Breast epithelium (tissue), 4 donors: ENCODE results near the gene AOPEP. TPM values are rescaled to one million over a fixed set of nuclear protein-coding genes. Genes with fewer than 3 reads are reported as not detected.

Source experiments
- DNase-seq, 2 donors: peaks; one replicate each; pipeline ENCODE4 v3.0.0-alpha.2; 2019; ENCODE audit warnings: low spot score in 2 of 2
- H3K27ac ChIP-seq, 2 donors: fragments of 200-600 bp; sonication (generic) in 1 of 2; one replicate each; pipeline ENCODE4 v1.5.1; 2016 to 2019; ENCODE audit warnings: mild to moderate bottlenecking in 1 of 2
- H3K27me3 ChIP-seq, 2 donors: fragments of 200-600 bp; sonication (generic) in 1 of 2; one replicate each; pipeline versions ENCODE4 v1.5.1 to v1.6.0; 2017 to 2019; ENCODE audit warnings: control low read depth in 1 of 2, mild to moderate bottlenecking in 1 of 2
- H3K36me3 ChIP-seq: fragments of 200-600 bp; one replicate; pipeline ENCODE4 v1.5.1; 2019
- H3K4me1 ChIP-seq, 2 donors: fragments of 200-600 bp; sonication (generic); one replicate each; pipeline ENCODE4 v1.5.1; 2016 to 2019; ENCODE audit warnings: control low read depth in 1 of 2
- H3K4me3 ChIP-seq, 3 donors: fragments of 200-600 bp; sonication (generic); 1 replicate in 2 of 3; 2 replicates in 1 of 3; pipeline ENCODE4 v1.5.1; 2016 to 2019; ENCODE audit warnings: mild to moderate bottlenecking in 3 of 3, moderate library complexity in 2 of 3
- H3K9me3 ChIP-seq, 2 donors: fragments of 200-600 bp; sonication (generic) in 1 of 2; one replicate each; pipeline ENCODE4 v1.5.1; 2016 to 2019; ENCODE audit warnings: control low read depth in 1 of 2
- CTCF ChIP-seq, 3 donors: fragments of 450-650 bp; IDR thresholded peaks; one replicate each; pipeline ENCODE4 v1.5.1; 2016 to 2017; ENCODE audit warnings: antibody characterized with exemption in 3 of 3, mild to moderate bottlenecking in 3 of 3, moderate library complexity in 3 of 3
- POLR2A ChIP-seq: fragments of 450-650 bp; IDR thresholded peaks from one replicate; pipeline ENCODE4 v1.6.1; 2016; ENCODE audit warnings: antibody characterized with exemption, mild to moderate bottlenecking, moderate library complexity
- POLR2AphosphoS5 ChIP-seq, 3 donors: sonication (generic); formaldehyde crosslinking; IDR thresholded peaks; one replicate each; pipeline ENCODE4 v1.6.1; 2017; ENCODE audit warnings: antibody characterized with exemption in 3 of 3
- intact Hi-C: fragments of 100-400 bp; cut with DNase I; formaldehyde crosslinking; loops from one replicate; pipeline ENCODE4 v1.15.1; 2023; ENCODE audit warnings: low total_unique reads
- total RNA-seq, 3 donors: library from RNA; depleted of rRNA; stranded (reverse); fragments of >200 nt; gene quantifications; one replicate each; pipeline ENCODE4 v1.1.0, GENCODE V29; 2016

Gene AOPEP
- total RNA-seq, 3 donors from 2014 or later, result 15.5 to 94.1 (median 87.5) TPM

GRCh38 chr9:94879230-94879629 lies 152.7 kb downstream of the AOPEP start:
- Histone ChIP-seq H3K9me3 (no peaks in the 10 kb centered on the region), H3K27me3 (no peaks in the 10 kb centered on the region), H3K36me3 (no peaks in the 10 kb centered on the region), H3K4me1 (no peaks in the 10 kb centered on the region), H3K27ac (no peak overlapping the region), H3K4me3 (no peak overlapping the region)
- DNase-seq, result no peak
- intact Hi-C loops, result no loop called here
- TF ChIP-seq POLR2AphosphoS5 (IDR thresholded peaks at IDR 0.05), result no peak
- no peak for TF ChIP-seq CTCF (IDR thresholded peaks at IDR 0.05)
- TF ChIP-seq POLR2A, result no peak

GRCh38 chr9:94881023-94881422 lies 154.5 kb downstream of the AOPEP start:
- no peak for TF ChIP-seq POLR2A
- TF ChIP-seq POLR2AphosphoS5 (IDR thresholded peaks at IDR 0.05), result no peak
- no peak for TF ChIP-seq CTCF (IDR thresholded peaks at IDR 0.05)
- Histone ChIP-seq H3K9me3 (no peaks in the 10 kb centered on the region), H3K4me3 (no peak overlapping the region), H3K27me3 (no peaks in the 10 kb centered on the region), H3K36me3 (no peaks in the 10 kb centered on the region), H3K4me1 (peaks cover 0 to 7% of the 10 kb centered on the region in 2 donors), H3K27ac (no peak overlapping the region)
- DNase-seq, result no peak
- intact Hi-C loops, result no loop called here

- H3K4me1 ChIP-seq, result peaks cover 0 to 8% of the 10 kb centered on the region in 2 donors
- H3K4me3 ChIP-seq, result no peak overlapping the region
- TF ChIP-seq POLR2AphosphoS5 (IDR thresholded peaks at IDR 0.05) (no peak), POLR2A (no peak), CTCF (IDR thresholded peaks at IDR 0.05) (no peak)
- H3K9me3 ChIP-seq, result no peaks in the 10 kb centered on the region
- no peaks in the 10 kb centered on the region for H3K36me3 ChIP-seq
- no peak overlapping the region for H3K27ac ChIP-seq
- DNase-seq, result no peak
- no peaks in the 10 kb centered on the region for H3K27me3 ChIP-seq
- intact Hi-C loops, result no loop called here
These were observed 155.0 kb downstream of the AOPEP start for GRCh38 chr9:94881454-94881853.

DNA sequence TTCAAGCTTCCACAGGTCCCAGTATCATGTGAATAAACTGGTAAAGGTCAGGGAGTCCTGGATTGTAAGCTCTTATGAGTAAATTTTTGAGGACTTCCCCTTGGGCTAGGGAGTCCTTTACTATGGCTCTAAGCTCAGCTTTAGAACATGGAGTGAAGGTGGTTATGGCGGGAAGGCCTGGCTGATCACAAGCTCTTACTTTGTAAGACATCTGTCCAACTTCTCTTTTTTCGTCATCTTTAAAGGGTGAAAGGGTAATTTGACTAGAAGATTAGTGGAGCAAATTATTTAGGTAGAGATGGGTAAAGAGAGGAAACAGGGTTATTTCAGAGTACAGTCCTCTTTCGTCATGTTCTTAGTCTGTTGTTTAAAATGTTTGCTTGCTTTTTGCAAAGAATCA lies 155.4 kb downstream of the AOPEP start:
- Histone ChIP-seq H3K4me3 (no peak overlapping the region), H3K4me1 (peaks cover 0 to 8% of the 10 kb centered on the region in 2 donors), H3K36me3 (no peaks in the 10 kb centered on the region), H3K9me3 (no peaks in the 10 kb centered on the region), H3K27me3 (no peaks in the 10 kb centered on the region), H3K27ac (no peak overlapping the region)
- no peak for TF ChIP-seq POLR2AphosphoS5 (IDR thresholded peaks at IDR 0.05)
- TF ChIP-seq CTCF (IDR thresholded peaks at IDR 0.05), result no peak
- no peak for TF ChIP-seq POLR2A
- intact Hi-C loops, result no loop called here
- DNase-seq, result no peak

DNA sequence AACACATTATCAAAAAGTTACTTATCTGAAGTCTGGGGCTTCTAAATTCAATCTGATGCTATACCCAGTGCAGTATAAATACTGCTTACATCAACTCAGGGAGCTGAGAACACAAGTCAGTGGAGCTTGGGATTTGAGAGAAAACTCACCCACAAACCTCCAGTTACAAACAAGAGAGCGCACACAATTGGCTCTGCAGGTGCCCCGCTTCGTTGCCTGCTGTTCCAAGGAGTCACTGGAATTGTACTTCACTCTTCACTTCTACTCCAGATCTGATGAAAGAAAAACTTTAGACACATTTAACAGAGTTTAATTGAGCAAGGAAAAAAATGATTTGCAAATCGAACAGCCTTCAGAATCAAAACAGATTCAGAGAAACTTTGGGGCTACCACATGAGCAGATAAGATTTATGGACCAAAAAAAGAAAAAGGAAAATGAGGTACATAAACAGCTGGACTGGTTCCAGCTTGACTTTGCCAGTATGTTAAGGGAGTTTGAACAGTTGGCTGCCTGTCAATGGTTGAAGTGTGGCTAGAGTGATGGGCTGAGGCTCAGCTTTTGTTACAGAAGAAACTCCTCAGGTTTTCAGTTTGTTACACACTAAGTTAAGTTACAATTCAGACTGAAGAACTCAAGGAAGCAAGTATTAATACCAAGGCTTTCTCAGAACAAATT lies 156.6 kb downstream of the AOPEP start:
- H3K27ac ChIP-seq, result no peak overlapping the region
- H3K9me3 ChIP-seq, result no peaks in the 10 kb centered on the region
- H3K4me3 ChIP-seq, result no peak overlapping the region
- H3K4me1 ChIP-seq, result peaks cover 0 to 8% of the 10 kb centered on the region in 2 donors
- no peaks in the 10 kb centered on the region for H3K36me3 ChIP-seq
- intact Hi-C loops, result no loop called here
- DNase-seq, result no peak
- H3K27me3 ChIP-seq, result no peaks in the 10 kb centered on the region
- TF ChIP-seq POLR2A (no peak), POLR2AphosphoS5 (IDR thresholded peaks at IDR 0.05) (no peak), CTCF (IDR thresholded peaks at IDR 0.05) (no peak)
